ENCODE measurements around the gene TMEM272. TPM values are rescaled to one million over a fixed set of nuclear protein-coding genes. Genes with fewer than 3 reads are reported as not detected.

Gene TMEM272
- total RNA-seq, 2 experiments from 2014 or later: 1.5 to 1.6 TPM

Other genes with a start within 250 kb of the TMEM272 start
- 1 to 10 TPM; 9.7 to 9.9 TPM for gene DHRS12, start 41.0 kb downstream of the TMEM272 start, total RNA-seq
- under 1 TPM; 0.19 to 0.56 TPM for gene CCDC70, start 16.8 kb upstream of the TMEM272 start, total RNA-seq
- gene ATP7B, start 166.3 kb upstream of the TMEM272 start, total RNA-seq: under 1 TPM; 0.66 to 0.80 TPM
- 10 to 100 TPM; 26.2 to 29.9 TPM for gene ALG11, start 167.2 kb upstream of the TMEM272 start, total RNA-seq
- gene UTP14C, start 179.5 kb upstream of the TMEM272 start, total RNA-seq: 1 to 10 TPM; 9.7 to 9.9 TPM